GM21786 (cell line): ENCODE results near the gene SKAP2.

Experiments
- ATAC-seq: cut with Tn5 transposase; IDR thresholded peaks from one replicate; pipeline ENCODE4 v1.9.1; 2021; ENCODE audit not compliant: unreplicated experiment

SKAP2 gene

GRCh38 chr7:26864309-26865093 is at the start of gene SKAP2:
Gene SKAP2, minus strand, starts transcription at chr7:26864590. Its CDS starts 161 bp downstream, at chr7:26864429.
- peak; percentile 95 for ATAC-seq

- no peak for ATAC-seq
Observed at GRCh38 chr7:26912933-26913536, 48.6 kb upstream of the SKAP2 start.

GRCh38 chr7:26912338-26912737 is 47.9 kb upstream of the SKAP2 start:
- no peak for ATAC-seq

- ATAC-seq, result no peak
Observed at GRCh38 chr7:26910221-26910620, 45.8 kb upstream of the SKAP2 start.

- no peak for ATAC-seq
Observed at GRCh38 chr7:26900251-26900650, 35.9 kb upstream of the SKAP2 start.

- ATAC-seq, result no peak
Observed at GRCh38 chr7:26899519-26899918, 35.1 kb upstream of the SKAP2 start.

DNA sequence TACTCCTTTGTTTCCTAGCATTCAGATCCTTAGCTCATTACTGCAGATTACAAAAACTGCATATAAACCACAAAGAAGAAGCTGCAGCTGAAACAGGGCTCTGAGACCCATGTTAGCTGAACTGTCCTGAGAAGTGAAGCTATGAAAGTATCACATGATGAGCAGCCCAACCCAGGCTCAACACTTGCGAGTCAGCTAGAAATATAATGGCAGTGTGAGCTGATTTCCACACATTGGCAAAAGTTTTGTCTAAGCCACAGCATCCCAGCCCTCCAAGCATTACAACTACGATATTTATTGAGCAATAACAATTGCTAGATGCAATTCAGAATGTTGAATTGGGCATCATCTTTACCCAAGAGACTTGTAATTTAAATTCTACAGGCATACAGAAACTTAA is 34.5 kb upstream of the SKAP2 start:
- ATAC-seq, result no peak

DNA sequence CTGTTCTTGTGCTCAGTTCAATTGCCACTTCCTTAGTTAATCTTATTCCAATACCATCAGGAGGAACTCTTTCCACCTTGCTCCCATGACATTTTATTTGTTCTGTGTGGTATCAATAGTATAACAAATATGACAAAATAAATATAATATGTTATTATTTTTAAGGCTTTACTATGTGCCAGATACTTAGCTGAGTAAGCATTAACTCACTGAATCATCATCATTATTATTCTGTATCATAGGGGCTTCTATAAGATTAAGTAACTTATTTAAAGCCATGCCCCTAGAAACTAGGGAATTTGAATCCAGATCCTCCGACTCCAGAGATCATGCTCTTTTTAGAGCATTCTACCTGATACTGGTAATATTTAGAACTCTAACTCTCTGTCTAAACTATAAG is 33.5 kb upstream of the SKAP2 start:
- ATAC-seq, result no peak

- no peak for ATAC-seq
Observed at GRCh38 chr7:26891400-26892350, 27.3 kb upstream of the SKAP2 start.

GRCh38 chr7:26880852-26881251 is 16.5 kb upstream of the SKAP2 start:
- ATAC-seq, result no peak

DNA sequence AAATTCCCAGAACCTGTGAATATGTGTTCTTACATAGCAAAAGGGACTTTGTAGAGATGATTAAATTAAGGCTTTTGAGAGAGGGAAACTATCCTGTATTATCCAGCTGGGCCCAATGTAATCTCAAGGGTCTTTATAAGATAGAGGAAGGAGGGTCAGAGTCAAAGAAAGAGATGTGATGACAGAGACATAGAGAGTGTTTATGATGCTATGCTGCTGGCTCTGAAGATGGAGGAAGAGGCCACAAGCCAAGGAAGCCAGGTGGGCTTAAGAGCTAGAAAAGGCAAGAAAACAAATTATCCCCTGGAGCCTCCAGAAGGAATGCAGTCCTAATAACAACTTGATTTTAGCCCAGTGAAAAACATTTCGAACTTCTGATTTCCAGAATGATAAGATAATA is 15.3 kb upstream of the SKAP2 start:
- no peak for ATAC-seq

DNA sequence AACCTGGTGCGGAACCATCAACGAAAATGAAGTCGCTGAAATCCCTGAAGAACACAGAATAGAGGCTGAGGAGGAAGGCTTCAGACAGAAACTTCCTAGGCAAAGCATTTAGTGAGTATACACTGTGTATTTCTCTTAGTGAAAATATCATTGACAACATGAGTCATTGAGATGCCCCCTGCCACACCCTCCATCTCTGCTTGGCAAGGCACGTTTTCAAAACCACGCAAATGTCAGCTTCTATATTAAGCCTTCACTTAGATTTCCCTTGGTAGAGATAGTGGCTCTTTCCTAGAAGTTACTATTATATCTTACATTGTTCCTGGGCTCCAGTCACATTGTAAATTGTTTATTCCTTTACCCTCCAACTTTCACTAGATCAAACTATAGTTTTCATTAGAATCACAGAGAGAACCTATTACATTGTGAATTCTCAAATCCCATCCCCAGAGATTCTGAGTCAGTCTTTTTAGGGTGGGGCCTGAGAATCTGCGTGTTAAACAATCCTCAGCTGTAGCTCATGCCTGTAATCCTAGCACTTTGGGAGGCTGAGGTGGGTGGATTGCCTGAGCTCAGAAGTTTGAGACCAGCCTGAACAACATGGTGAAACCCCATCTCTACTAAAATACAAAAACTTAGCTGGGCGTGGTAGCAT is 4.6 kb upstream of the SKAP2 start:
- ATAC-seq, result no peak

DNA sequence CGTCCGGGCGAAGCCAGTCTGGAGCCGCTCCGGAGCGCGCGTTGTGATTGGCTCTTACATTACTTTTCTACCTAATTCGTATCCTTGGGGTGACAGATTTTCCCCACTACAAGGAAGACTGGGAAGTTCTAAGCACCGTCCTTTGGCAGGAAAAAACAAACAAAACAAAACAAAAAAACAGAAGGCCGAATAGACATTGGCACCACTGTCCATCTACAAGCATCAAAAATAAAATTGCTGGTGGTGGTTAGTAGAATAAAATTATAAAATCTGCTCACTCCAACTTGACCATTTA is 651 bp upstream of the SKAP2 start:
- ATAC-seq, result peak; percentile 28

- no peak for ATAC-seq
Observed at GRCh38 chr7:26863518-26864308, 677 bp downstream of the SKAP2 start.

GRCh38 chr7:26862834-26863233 is 1.6 kb downstream of the SKAP2 start:
- ATAC-seq, result no peak

DNA sequence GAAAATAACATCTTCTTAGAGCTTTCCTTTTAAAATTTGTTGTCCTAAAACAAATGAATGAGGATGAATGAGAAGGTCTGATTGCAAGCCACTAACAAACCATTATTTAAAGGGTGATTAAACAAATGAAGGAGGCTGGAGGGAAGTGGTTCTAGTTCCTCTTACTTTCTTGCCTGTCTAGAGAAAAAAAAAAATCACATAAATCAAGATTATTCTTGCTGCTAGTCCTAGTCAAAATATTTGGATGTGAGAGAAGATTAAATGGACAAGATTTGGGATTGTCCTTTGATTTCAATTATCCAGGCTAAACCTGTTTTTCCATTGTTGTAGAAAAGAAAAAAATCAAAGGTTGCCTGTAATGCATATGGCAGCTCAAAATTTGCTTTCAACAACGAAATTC is 3.3 kb downstream of the SKAP2 start:
- no peak for ATAC-seq

DNA sequence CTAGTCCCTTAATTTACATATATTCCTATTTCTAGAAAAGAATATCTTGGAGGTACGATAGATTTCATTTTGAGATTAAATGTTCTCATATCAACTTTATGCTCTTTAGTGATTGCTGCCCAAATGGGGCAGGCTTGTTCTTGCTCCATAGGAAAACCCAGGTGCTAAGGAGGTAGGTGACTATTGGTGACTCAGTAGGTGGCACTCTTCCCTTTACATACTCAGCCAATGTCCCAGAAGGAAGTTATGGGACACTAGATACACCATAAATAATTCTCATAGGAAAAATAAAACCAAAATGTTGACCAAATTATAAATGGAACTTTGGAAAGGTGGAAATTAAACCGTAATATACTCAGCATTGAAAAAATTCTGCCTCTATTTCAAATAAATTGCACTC is 4.0 kb downstream of the SKAP2 start:
- ATAC-seq, result no peak

DNA sequence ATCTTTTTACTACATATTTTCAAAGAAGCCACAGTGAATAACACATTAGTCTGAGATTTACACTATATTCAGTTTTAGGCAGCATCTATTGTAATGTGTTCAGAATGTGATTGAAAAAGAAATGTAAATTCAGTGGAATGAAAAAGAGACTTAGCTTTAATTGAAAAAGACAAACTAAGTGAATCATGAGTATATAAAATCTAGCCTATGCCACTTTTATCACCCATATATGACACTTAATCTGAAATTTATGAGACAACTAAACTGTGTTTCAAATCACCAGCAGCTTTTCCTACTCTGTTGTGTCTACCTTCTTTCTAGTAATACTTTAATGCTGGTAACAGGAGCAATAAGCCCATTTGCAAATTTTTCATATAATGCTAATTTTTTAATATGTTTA is 4.7 kb downstream of the SKAP2 start:
- no peak for ATAC-seq

- ATAC-seq, result no peak
Observed at GRCh38 chr7:26858735-26859134, 5.7 kb downstream of the SKAP2 start.

DNA sequence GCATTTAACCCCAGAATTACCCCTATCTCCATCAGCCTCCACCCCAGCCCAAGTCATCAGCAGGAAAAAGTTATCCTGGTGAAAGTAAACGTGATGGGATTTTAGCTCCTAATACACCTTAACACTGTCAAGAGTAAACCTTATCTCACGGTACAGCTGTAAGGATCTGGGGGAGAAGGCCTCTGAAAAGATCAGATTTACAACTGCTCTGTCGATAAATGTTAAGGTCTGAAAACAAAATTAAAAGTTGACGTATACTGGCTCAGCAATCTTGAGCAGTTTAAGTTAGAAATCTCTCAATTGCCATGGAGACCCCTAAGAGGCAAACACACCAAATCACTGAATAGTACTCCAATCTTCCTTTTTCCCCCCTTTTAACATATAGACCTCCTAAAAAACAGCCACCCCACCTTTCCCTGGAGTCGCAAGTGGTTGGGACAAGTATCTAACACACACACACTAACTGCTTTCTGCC is 6.1 kb downstream of the SKAP2 start:
- ATAC-seq, result no peak
